ENCODE measurements around the gene TSPYL2.

The TSPYL2 gene

DNA sequence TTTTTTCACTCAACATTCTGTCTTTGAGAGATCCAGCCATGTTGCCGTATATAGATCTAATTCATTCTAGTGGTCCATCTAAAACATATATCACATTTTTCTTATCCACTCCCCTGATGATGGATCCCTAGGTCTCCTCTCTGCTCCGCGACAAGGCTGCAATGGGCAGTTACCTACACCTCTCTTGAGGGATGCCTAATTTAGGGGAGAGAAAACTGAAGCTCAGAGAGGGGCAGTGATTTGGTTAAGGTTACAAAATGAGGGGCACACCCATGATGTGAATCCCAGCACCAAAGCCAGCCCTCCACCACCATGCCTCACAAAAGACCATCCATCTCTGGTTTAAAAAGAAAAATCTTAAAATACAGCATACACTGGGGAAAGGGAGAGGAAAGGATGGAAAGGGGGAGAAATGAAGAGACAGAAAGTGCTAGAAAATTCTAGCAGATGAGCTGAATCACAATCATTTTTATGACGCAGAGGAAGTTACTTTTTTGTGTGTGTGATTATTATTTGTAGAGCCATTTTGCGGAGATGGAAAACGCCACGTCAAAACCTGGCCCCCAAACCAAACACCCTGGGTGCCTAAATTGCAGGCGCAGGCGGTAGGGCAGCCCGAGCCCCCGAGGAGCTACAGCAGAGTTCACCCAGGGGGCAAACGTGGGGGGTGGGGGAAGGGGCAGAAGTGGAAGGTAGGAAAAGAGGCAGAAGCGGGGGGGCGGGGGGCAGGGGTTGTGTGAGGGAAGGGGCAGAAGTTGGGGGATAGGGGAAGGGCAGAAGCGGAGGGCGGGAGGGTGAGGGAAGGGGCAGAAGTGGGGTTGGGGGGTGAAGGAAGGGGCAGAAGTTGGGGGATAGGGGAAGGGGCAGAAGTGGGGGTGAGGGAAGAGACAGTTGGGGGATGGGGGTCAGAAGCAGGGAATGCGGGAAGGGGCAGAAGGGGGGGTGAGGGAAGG is 1.3 kb upstream of the TSPYL2 start:
- in situ Hi-C loops (cut with MboI; ENCODE audit: low sequenced_read_pairs) = no loop called here

DNA sequence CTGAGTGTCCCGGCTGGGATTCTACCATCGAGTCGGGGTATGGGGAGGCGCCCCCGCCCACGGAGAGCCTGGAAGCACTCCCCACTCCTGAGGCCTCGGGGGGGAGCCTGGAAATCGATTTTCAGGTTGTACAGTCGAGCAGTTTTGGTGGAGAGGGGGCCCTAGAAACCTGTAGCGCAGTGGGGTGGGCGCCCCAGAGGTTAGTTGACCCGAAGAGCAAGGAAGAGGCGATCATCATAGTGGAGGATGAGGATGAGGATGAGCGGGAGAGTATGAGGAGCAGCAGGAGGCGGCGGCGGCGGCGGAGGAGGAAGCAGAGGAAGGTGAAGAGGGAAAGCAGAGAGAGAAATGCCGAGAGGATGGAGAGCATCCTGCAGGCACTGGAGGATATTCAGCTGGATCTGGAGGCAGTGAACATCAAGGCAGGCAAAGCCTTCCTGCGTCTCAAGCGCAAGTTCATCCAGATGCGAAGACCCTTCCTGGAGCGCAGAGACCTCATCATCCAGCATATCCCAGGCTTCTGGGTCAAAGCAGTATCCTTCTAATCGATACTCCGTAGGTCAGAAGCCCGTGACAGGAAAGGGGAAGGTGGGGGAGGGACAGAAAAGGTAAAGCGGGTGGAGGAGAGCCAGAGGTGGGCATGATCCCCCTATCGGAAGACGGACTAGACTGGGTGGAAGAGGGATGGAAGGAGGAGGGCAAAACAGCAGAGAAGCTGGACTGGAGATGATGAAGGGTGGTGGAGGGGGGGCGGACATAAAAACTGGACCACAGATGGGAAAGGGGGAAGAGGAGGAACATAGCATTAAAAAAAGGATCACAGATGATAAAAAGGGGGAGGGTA is 828 bp downstream of the TSPYL2 start:
- in situ Hi-C loops (cut with MboI; ENCODE audit: low sequenced_read_pairs) = no loop called here

GRCh38 chrX:53084043-53084570 is 1.9 kb downstream of the TSPYL2 start:
- in situ Hi-C loops (cut with MboI; ENCODE audit: low sequenced_read_pairs) = no loop called here

DNA sequence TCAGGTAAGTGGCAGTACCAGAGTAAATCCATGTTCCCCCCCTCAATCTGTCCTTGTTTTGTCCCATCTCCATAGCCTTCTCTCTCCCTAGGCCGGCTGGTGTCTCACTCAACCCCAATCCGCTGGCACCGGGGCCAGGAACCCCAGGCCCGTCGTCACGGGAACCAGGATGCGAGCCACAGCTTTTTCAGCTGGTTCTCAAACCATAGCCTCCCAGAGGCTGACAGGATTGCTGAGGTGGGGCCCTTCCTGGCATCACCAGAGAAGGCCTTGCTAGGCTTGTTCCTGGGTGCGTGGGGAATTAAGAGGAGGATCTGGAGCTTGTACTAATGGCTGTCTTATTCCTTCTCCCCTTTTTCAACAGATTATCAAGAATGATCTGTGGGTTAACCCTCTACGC is 2.7 kb downstream of the TSPYL2 start:
- in situ Hi-C loops (cut with MboI; ENCODE audit: low sequenced_read_pairs) = no loop called here

- in situ Hi-C loops (cut with MboI; ENCODE audit: low sequenced_read_pairs) = no loop called here
Observed at GRCh38 chrX:53085661-53086229, 3.6 kb downstream of the TSPYL2 start.

- in situ Hi-C loops (cut with MboI; ENCODE audit: low sequenced_read_pairs) = no loop called here
Observed at GRCh38 chrX:53086464-53086863, 4.3 kb downstream of the TSPYL2 start.

GRCh38 chrX:53087388-53087831 is 5.2 kb downstream of the TSPYL2 start:
- in situ Hi-C loops (cut with MboI; ENCODE audit: low sequenced_read_pairs) = no loop called here

GRCh38 chrX:53088136-53088974 is 6.2 kb downstream of the TSPYL2 start:
- in situ Hi-C loops (cut with MboI; ENCODE audit: low sequenced_read_pairs) = no loop called here

GRCh38 chrX:53089224-53089842 is 7.2 kb downstream of the TSPYL2 start:
- in situ Hi-C loops (cut with MboI; ENCODE audit: low sequenced_read_pairs) = no loop called here

GRCh38 chrX:53089925-53090324 is 7.8 kb downstream of the TSPYL2 start:
- in situ Hi-C loops (cut with MboI; ENCODE audit: low sequenced_read_pairs) = no loop called here

- in situ Hi-C loops (cut with MboI; ENCODE audit: low sequenced_read_pairs) = no loop called here
Observed at GRCh38 chrX:53091354-53091753, 9.2 kb downstream of the TSPYL2 start.

DNA sequence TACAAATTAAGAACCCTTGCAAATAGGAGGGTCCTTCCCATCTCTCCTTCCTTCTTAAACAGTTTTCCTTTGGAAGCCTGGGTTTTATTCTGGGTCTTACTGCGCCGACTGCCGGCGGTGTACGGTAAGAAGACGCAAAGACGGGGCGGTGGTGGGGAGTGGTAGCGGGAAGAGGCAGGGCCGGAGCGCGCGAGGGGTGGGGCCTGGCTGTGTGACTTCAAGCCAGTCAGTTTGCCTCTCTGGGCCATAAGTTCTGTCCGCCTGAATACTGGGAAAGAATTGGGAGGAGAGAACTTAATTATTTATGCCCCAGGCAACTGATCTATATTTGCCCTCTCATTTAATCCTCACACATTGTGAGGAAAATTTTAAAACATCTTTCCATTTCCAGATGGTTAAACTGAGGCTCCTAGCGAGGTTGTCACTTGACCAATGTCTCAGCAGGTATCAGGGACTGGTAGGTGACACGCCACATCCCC is 11.0 kb downstream of the TSPYL2 start:
- in situ Hi-C loops (cut with MboI; ENCODE audit: low sequenced_read_pairs) = no loop called here

DNA sequence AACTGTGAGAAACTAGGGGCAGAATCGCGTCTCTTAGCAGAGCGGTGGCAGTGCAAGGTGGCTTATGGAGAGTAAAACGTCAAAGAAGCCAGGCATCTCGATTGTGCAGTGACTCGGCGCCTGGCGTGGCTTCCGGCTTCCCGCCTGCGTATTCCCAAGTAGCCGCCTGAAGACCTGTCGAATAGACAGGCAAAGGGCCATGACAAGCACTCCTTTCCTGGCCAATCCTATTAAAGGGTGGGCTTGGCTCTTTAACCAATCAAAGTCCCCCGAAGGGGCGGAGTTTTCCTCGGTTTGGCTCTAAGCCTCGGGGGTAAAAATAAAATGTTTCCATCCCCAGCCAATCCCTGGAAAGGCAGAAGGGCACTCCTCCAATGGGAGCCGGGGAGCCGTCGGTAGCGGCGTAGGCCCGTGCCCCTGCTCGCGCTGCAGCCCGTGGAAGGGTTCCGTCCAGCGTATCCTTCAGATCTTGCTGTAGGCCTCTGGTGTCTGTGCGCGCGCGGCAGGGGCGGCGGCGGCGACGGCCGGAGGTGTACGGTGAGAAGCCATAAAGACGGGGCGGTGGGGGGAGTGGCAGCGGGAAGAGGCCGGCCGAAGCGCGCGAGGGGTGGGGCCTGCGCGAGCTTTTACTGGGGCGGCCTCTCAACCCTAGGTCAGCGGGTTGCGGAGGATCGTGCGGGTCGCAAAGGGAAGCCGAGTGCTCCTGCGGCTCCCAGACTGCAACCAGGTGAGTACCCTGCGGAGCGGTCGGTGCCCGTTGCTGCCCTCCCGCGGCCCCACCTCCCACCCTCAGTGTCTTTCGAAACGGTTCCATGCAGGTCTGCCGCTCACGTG is 11.8 kb downstream of the TSPYL2 start, which contains the start of gene KANTR:
Gene KANTR (plus strand): TSS at position 395 of the 834 bp plus-strand sequence. CDS start 30,131 bp downstream, outside the sequence.
- in situ Hi-C loops (cut with MboI; ENCODE audit: low sequenced_read_pairs) = no loop called here

DNA sequence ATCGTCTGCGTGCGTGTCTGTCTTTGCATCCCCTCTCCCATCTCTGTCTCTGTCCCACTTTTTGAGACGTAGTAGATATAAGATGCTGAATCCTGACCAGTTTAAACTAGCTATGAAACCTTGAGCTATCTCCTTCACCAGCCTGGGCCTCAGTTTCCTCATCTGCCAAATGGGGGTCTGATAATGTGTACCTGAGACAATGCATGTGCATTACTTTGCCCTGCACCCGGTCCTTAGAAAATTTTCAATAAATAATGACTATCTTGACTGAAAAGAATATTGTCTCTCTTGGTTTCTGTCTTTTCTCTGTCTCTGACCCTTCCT is 12.4 kb downstream of the TSPYL2 start:
- in situ Hi-C loops (cut with MboI; ENCODE audit: low sequenced_read_pairs) = no loop called here

- in situ Hi-C loops (cut with MboI; ENCODE audit: low sequenced_read_pairs) = no loop called here
Observed at GRCh38 chrX:53095796-53096195, 13.6 kb downstream of the TSPYL2 start.

DNA sequence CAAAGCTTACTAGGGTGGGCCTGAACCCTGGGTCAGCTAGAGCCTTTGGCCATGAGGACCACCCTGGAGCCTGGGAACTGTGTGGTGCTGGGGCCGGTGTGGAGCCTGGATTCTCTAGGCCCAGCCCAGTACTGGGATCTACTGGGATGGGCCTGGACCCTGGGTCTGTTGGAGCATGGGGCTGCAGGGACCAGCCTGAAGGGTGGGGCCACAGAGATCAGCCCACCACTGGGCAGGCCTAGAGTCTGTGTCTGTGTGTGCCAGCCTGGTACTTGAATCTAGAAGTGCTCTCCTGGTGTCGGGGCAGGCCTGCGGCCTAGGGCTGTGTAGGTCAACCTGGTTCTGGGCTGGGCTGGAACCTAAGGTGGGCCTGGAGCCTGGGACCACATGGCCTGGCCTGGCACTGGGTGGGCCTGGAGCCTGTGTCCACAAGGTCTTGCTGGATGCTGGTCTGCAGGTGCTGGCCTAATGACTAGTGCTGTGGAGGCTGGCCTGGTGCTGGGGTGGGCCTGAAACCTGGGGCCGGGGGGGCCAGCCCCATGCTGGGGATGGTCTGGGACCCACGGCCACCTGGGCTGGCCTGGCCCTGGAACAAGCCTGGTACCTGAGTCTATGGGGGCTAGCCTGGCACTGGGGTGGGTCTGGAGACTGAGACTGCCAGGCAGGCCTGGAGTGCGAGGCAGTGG is 32.8 kb downstream of the TSPYL2 start:
- in situ Hi-C loops (cut with MboI; ENCODE audit: low sequenced_read_pairs) = no loop called here

DNA sequence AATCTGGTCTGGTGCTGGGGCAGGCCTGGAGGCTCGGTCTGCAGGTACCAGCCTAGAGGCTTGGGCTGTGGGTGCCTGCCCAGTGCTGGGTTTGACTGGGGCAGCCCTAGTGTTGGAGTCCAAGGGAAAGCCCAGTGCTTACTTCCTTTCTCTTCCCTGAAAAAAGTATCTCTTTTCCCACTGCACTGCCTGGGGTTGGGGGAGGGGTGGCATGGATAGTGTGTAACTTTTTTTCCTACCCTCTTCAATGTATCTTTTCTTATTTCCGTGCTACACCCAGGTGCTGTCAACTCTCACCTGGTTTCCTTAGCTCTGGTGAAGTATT is 33.3 kb downstream of the TSPYL2 start:
- in situ Hi-C loops (cut with MboI; ENCODE audit: low sequenced_read_pairs) = no loop called here

GRCh38 chrX:53116101-53116500 is 33.9 kb downstream of the TSPYL2 start:
- in situ Hi-C loops (cut with MboI; ENCODE audit: low sequenced_read_pairs) = no loop called here
